HPDE6-E6E7 (cell line): ENCODE data around the gene MTHFR.

Source experiments
- DNase-seq: peaks from one replicate; pipeline ENCODE4 v3.0.0; 2011; ENCODE audit warnings: missing footprints; ENCODE audit errors: extremely low spot score

MTHFR gene

DNA sequence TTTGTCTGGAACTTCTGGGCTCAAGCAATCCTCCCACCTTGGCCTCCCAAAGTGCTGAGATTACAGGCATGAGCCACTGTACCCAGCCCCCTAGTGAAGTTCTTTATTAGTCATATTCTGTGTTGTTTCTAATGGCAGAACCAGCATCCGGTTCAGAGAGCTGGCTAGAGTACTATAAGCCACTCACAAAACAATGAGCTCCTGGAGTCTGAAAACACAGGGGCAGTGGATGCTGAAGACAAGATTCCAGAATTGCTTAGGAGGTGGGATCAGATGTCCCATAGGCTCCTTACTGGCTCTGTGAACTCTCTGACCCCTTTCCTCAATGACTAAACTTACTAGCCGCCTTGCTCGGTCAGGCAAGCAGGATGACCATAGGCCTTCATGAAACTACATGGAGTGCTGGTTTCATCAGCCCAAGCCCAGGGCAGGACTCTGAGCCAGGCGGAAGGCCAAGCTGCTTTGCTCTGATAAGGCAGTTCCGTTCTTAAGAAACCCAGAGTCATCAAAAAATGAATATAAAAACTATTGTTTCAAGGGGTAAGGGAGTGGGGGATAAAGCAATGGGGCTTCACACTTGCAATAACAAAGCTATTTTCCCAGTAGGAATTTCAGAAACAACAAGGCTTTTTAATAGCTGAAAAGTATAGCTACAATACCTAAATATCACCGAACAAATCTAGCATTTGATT lies 8.1 kb downstream of the MTHFR start:
- no peak for DNase-seq

DNA sequence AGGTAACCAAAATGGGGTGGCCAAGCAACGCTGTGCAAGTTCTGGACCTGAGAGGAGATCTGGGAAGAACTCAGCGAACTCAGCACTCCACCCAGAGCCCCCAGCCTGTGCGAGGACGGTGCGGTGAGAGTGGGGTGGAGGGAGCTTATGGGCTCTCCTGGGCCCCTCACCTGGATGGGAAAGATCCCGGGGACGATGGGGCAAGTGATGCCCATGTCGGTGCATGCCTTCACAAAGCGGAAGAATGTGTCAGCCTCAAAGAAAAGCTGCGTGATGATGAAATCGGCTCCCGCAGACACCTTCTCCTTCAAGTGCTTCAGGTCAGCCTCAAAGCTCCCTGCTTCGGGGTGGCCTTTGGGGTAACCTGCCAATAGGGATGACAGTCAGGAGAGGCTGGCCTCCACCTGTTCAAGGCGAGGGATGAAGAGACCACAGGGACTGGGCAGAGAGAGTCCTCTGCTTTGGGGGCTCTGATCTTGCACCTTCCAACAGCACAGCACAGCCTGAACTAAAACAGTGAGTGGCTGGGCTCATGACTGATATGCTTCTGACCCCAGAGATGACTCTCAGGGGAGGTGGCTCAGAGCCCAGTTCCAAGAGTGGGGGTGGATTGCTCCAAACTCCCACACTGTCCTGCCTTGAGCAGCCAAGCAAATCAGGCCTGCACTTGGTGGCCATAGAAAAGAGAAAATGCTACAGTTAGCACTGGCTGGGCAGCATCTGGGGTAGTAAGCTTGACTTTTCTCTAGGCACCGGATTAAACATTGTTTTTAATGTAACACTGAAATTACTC lies 9.5 kb downstream of the MTHFR start:
- no peak for DNase-seq

DNA sequence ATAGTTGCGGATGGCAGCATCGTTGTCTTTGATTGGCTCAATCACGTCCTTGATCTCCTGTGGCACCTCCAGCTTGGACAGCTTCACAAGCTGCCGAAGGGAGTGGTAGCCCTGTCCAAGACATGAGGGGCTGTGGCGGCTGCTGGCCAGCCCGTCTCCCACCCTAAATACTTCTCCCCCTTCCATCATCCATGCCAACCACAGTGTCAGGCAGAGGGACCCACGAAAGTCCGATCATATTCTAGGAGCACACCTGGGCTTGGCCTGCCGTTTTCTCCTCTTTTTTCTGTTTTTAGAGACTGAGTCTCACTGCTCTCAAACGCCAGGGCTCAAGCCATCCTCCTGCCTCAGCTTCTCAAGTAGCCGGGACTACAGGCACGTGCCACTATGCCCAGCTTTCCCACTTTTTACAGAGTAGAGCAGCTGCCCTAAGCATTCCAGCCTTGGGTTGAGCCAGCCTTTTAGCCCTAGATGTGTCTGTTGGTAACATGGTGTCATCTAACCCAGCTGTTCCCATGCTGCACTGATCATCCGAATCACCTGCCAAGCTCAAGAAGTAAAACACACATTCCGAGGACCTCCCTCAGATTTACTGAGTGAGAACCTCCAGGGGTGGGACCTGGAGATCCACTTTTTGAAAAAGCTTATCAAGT lies 10.4 kb downstream of the MTHFR start:
- no peak for DNase-seq

DNA sequence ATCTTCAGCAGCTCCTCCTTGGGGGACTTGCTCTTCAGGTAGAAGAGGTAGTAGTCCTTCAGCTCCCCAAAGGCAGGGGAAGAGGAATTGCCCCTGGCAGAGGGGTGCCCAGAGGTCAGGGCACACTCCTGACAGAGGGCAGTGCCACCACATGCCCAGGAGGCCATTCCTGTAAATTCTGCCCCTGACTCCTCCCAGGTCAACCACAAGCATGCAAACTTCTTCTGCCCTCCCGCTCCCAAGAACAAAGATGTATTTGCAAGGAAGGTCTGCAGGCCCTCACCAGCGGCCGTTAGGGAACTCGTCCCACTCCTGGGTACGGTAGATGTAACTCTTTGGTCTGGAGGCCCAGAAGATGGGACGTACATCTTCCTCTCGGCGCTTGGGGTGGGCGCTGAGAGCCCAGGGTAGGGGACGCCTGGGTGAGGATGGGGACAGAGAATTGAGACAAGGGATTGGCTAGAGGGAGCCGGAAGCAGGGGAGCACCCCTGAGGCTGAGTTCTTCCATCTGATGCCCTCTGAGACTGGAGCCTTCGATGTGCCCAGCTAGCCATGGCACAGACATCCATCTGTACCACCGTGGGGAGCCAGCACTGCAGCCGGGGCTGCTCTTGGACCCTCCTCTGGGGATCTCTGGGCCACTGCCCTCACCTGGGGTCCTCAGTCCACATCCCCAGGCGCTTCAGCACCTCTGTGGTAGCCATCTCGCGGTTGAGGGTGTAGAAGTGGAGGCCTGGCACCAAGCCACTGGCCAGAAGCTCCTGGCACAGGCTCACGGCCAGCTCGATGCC lies 11.1 kb downstream of the MTHFR start:
- DNase-seq = no peak

DNA sequence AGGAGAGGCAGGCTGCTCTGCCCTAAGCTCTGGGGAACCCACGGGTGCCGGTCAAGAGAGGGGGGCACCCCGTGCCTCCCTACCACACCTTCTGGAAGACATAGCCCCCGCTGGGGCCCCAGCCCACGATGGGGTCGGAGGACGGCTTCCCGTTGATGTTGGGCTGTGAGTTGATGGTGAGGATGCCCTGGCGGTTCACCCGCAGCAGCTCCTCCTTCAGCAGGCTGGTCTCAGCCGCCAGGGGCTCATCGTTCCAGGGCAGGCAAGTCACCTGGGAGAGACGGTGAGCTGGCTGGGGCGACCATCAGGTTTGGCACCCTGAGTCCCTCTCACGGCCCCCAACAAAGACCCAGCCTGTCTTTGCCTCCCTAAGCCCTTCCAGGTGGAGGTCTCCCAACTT lies 11.9 kb downstream of the MTHFR start:
- no peak for DNase-seq

DNA sequence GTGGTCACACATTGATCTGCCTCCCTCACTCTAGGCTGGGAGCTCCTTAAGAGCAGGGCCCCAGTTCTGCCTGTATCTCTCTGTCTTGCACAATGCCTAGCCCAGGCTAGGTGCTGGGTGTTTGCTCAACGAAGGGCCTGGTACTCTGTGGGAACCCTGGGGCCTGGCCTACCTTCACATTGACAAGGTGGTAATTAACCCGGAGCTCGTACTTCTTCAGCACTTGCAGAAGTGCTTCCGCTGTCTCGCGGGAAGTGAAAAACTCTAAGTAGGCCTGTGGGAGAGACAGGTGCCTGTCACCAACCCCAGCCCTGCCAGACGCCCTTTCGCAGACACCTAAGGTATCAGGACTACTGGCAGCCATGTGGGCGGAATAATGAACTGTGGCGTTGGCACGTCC lies 13.7 kb downstream of the MTHFR start:
- no peak for DNase-seq

DNA sequence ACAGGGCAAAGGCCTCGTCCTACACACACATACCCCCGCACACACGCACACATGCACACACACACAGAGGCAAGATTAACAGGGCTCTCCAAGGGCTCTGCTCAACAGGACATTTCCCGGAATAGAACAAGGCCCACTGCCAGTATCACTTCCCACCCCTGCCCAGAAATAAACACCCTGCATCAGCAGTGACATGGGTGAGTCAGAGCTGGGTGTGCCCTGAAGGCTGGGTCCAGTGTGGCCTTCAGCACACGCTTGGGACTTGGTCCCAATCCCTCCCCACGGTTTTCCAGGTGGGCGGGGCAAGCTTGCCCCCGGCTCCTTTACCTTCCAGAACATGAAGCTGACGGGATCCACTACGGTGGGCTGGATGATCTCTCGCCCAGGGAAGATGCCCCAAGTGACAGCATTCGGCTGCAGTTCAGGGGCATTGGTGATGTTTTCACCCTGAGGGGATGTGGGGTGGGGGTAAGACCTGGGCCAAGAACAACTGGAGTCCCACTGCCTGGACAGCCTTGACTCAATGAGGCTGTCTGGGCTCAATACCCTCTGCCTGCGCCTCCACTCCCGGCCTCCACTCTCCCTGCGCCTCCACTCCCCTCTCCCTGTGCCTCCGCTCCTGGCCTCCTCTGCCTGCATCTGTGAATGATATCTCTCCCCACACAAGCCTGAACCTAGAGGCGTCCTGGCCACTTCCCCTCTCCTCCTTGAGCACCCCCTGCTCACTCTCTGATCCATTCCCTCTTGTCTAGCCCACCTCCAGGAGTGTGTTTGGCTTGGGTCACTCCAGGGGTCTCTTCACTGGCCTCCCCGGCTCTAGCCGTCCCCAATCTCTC lies 14.7 kb downstream of the MTHFR start:
- DNase-seq = peak; percentile 74

DNA sequence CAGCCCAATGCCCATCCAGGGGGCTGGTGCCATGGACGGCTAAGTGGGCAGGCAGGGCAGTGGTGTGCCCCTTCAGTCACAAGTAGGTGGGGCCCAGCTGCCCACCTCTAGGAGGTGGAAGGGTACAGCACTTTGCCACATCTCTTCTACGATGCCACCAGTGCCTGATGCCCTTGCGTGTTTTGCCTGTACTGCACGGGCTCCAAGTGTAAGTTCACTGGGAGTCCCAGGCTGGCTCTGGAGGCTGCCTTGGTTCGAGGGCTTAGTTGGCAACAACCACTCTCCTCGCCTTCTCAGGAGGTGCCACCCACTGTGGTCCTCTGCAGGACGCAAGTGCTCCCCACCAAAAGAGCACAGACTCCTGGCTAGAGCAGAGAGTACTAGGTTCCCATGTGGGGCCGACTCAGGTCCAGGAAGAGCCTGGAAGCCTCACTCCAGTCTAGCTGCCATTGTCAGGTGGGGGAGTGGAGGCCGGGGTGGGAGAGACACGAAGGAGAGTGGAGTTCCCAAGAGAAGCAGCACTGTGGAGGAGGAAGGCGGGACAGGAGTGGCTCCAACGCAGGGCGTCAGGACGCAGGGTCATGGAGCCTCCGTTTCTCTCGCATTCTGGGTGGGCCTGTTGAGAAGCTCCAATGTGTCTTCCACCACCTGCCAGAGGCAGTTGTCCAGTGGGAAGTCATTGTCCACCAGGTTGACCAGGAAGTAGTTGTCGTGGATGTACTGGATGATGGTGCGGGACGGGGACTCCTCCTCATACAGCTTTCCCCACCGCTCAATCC lies 15.5 kb downstream of the MTHFR start:
- no peak for DNase-seq

DNA sequence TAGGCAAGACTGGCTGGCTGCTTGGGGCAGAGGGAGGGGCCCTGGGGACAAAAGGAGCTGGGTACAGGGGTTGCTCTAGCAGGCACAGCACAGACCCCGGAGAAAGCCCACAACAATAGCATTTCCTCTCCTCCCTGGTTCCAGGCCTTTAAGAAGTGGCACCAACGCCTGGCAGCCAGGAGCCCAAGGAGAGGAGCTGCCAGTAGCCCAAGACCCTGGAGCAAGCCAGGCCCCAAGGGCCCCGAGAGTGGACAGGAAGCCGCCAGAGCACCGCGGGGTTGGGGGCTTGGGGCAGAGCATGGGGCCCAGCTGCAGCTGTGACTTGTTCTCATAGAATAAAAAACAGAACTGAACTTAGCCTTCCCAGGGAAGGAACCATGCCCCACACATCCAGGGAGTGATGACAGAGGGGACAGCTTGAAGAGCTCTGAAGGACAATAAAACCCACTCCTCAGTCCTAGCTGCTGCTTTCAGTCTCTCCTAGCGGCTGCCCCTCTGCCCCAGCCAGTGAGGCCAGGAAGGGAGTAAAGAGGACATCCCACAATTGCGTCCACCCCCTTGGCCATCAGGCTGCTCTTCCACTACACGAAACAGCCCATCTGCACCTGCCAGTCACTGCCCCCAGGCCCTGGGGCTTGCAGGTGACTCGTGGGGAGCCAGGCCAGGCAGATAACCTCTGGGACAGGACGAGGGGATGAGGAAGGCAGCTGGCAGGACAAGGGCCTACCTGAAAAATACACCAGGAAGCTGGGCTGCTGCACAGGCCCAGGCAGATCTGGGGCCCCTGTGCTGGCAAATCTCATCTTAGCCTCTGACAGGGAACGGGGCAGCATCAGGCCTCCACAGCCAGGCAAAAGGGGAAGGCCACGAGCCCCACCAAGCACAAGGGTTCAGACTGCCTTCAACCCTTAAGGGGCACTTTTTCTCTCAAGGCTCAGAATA lies 16.4 kb downstream of the MTHFR start:
- DNase-seq = no peak

DNA sequence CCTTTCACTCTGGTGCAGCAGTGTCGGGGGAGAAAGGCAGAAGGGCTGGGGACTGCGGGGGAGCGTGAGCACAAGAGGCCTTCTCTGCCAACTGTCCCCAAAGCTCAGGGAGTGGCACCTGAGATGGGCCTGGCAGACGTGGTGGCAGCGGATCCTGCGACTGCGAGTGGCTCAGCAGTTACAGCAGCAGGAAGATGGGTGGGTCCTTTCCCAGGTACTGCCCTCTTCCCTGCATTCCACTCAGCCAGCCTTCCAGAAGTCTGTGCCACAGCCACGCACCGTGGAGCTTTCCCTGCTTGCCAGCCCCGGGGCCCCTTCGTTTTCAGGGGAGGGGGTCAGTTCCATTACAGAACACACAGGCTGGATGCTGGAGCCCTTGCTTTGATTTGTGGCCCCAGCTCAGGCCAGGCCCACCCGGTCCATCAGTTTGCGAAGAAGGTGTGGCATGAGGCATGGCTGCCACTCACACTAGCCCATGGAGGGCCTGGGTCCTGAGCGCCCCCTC lies 17.2 kb downstream of the MTHFR start:
- DNase-seq = no peak

DNA sequence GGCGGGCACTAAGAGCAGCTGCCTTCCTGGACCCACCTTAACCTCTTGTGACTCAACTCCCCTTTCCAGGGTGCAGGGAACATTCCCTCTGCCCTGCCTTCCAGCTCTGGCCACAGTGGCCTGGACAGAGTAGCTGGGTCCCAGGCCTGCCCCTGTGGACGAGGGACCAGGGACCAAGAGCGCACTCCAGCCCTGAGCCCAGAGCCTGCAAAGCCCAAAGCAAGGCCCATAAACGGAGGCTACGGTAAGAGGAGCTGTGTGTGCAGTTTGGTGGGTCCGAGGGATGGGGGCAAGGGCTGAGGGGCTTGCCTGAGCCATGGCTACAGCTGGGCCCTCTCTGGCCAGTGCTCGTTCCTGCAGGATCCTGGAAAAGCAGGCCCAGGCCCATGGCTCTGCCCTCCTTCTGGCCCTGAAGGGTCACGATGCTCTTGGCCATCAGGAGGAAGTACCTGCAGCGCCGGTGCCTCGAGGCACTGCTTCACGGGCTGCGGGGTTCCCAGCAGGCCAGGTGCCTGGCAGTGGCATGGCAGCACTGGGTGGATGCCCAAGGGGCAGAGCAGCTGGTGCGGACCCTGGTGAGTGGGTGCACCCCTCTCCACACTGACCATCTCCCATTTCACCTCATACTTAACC lies 17.8 kb downstream of the MTHFR start:
- no peak for DNase-seq

DNA sequence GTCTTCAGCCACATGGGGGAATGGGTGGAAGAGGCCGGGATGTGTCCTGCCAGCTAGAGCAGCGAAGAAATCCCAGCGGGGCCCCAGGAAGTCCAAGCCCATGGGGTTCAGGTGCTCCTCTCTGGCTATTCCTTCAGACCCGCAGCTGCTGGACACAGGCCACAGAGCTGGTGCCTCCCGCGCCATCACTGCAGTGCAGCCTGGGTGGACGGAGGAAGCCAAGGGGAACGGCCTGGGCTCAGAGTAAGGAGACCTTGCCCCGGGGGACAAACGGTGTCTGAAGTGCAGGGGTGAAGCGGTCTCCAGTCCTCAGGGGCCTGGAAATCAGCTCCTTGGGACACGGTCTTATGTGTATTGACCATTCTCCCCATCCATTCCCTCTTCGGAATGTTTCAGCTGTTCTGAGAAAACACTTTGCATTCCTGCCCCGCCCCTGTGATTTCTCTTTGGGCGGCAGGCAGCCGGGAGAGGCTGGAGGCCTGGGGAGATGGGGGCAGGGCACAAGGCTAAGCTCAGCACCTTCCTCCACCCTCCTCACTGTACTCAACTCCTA lies 18.4 kb downstream of the MTHFR start:
- DNase-seq = no peak

DNA sequence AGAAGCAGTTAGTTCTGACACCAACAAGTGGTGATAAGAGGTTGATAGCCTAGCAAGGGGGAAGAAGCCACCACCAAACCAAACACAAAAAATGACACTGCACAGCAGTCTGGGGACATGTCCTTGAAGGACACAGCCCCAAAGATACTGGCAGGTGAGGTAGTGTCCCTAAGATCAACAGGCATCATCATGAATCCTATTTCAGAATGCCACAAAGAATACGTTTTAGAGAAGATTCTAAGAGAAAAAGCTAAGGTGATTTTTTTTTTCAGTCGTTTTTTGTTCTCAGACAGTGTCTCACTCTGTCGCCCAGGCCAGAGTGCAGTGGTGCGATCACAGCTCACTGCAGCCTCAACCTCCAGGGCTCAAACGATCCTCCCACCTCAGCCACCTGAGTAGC lies 19.6 kb downstream of the MTHFR start:
- DNase-seq = no peak

DNA sequence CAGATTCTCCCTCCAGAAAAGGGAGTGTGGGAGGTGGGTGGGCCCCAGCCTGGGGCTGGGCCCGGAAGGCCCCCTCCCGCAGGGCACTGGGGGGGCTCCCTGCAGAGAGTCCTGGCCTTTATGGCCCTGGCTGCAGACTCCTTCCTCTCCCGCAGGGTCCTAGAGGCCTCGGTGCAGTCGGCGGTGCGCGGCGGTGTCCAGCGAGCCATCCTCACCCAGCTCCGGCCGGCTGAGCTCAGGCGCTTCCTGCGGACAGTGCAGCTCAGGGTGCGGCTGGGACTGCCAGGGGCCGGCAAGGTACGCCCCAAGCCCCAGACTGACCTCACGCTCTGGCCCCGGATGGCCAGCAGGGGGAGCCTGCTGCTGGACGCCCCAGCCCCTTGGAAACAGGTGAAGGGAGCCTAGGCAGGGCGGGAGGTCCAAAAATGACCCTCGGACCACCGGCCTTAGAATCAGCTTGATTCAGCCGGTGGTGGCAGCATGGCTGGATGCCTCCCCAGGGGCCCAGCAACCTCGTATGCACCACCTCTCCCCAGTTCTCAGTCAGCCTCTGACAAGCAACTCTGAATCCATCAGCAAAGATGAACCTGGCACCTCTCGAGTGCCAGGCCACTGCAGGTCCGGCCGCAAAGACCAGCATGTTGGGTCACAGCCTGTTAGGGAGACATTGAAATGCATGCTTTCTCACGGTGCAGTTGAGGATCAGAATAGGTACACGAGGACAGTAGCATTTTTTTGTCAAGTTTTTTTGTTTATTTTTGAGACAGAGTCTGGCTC lies 20.6 kb downstream of the MTHFR start:
- DNase-seq = peak; percentile 54

DNA sequence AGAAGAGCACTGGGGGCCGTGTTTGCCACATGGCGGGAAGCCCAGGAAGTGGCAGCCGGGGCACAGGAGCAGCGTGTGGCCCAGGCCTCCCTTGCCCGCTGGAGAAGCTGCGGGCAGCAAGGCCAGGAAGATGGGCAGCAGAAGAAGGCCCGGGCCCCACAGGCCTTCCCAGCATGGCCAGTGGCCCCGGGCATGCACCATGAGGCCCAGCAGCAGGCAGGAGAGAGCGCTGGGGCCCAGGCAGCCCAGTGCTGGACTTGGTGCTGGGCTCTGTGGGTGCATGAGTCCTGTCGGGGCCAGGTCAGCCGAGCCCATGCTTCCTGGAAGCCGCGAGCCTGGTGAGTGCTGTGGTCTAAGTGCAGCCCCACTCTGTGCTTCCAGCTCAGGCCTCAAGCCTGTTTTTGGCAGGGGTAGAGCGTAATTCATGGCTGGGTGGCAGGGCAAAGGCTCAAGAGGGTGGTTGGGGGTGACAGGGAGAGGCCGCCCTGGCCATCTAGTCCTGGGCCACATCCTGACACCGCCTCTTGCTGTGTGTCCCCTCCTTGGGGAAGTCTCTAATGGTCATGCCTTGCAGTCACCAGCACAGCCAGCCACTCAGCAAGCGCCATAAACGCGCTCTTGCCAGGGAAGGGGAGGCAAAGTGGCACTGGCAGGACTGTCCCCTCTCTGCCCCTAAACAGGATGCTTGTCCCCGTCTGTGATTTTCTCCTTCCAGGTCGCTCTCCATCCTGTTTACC lies 21.3 kb downstream of the MTHFR start:
- DNase-seq = no peak

DNA sequence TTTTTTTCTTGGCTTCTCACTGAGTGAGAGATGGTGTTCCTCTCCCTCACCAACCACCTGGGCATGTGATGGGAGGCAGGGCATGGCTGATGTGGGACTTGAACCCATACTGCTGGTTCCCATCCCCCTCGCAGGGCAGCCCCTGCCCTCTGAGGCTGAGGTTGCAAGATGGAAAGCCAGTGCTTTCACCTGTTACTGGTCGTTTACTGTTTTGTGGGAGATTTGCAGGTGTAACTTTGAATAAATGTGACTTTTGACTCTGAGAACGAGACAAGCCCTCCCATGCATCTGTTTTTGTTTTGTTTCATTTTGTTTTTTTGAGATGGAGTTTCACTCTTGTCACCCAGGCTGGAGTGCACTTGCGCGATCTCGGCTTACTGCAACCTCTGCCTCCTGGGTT lies 22.2 kb downstream of the MTHFR start:
- DNase-seq = no peak
